HepG2 (cell line): ENCODE results near the gene BMP8B. TPM values are rescaled to one million over a fixed set of nuclear protein-coding genes. Genes with fewer than 3 reads are reported as not detected.

Experiments
- ATAC-seq: fragments of 200-7000 bp; cut with Tn5 transposase; 3 replicates; pipeline ENCODE4 v1.9.1; 2020; ENCODE audit warnings: mild to moderate bottlenecking, moderate library complexity
- BruUV-seq: library from RNA; stranded (reverse); fragments of 400-500 nt; replicated peaks from 2 replicates; lab custom pipeline; 2021; lab: Mats Ljungman, UMichigan
- CTCF ChIA-PET: fragments of 300-600 bp; formaldehyde crosslinking; extraction: SDS; loops from one replicate; lab custom pipeline; 2021; ENCODE audit warnings: low total read pairs, inconsistent platforms, low intra/inter-chr PET ratio; lab: Yijun Ruan, JAX
- POLR2A ChIA-PET: fragments of 350-600 bp; sonication (Branson Sonifier 250); formaldehyde crosslinking; loops from one replicate; lab custom pipeline; 2020; ENCODE audit warnings: antibody characterized with exemption, inconsistent platforms; lab: Yijun Ruan, JAX
- DNase-seq: peaks from one replicate; pipeline ENCODE4 v3.0.0-alpha.2; 2015; ENCODE audit warnings: low spot score
- FAIRE-seq: peaks from 3 replicates; lab custom pipeline; 2011; peaks lifted over from hg19 to GRCh38; lab: Jason Lieb, UNC
- H2AFZ ChIP-seq: one replicate; pipeline ENCODE4 v1.6.1; 2011; ENCODE audit warnings: low read length, inconsistent platforms
- H3K27ac ChIP-seq: fragments of 300-600 bp; 3 replicates; pipeline ENCODE4 v1.8.0; 2011; ENCODE audit warnings: mixed run types, mild to moderate bottlenecking, mixed read lengths, low read length, inconsistent platforms; ENCODE audit not compliant: insufficient read depth; ENCODE audit errors: extremely low read length
- H3K27me3 ChIP-seq, 2 experiments: fragments of 200-600 bp in 1 of 2; 2 replicates in 1 of 2; 3 replicates in 1 of 2; pipeline versions ENCODE4 v1.6.0 to v1.8.0; 2011; ENCODE audit warnings: low read length in 2 of 2, mild to moderate bottlenecking in 2 of 2, moderate library complexity in 2 of 2, inconsistent platforms in 1 of 2; ENCODE audit not compliant: insufficient read depth in 2 of 2, control insufficient read depth in 1 of 2
- H3K36me3 ChIP-seq, 2 experiments: fragments of 200-600 bp in 1 of 2; replicated peaks in 1 of 2; 2 replicates in 1 of 2; 3 replicates in 1 of 2; pipeline versions ENCODE4 v1.5.1 to v1.8.0; 2011; ENCODE audit warnings: low read length in 2 of 2, inconsistent platforms in 1 of 2; ENCODE audit not compliant: insufficient read depth in 2 of 2, control insufficient read depth in 1 of 2
- H3K4me1 ChIP-seq: 2 replicates; pipeline ENCODE4 v1.5.1; 2012; ENCODE audit warnings: low read length, inconsistent platforms; ENCODE audit not compliant: insufficient read depth
- H3K4me2 ChIP-seq: 2 replicates; pipeline ENCODE4 v1.6.0; 2011; ENCODE audit warnings: low read depth, low read length, inconsistent platforms
- H3K4me3 ChIP-seq, 3 experiments: fragments of 200-600 bp in 1 of 3; sonication (generic), shearing (Covaris generic) in 1 of 3; replicated peaks in 1 of 3; 2 replicates each; pipeline ENCODE4 v1.5.1; 2011 to 2016; ENCODE audit warnings: low read length in 3 of 3, inconsistent platforms in 2 of 3, low read depth in 2 of 3, mild to moderate bottlenecking in 2 of 3, control low read depth in 1 of 3, mixed read lengths in 1 of 3; ENCODE audit not compliant: insufficient read depth in 1 of 3
- H3K79me2 ChIP-seq: one replicate; pipeline ENCODE4 v1.6.1; 2011; ENCODE audit warnings: low read length, inconsistent platforms; ENCODE audit not compliant: insufficient read depth
- H3K9ac ChIP-seq: 2 replicates; pipeline ENCODE4 v1.6.0; 2011; ENCODE audit warnings: mild to moderate bottlenecking, low read depth, low read length, inconsistent platforms; ENCODE audit not compliant: insufficient read depth
- H3K9me3 ChIP-seq: 2 replicates; pipeline ENCODE4 v1.5.1; 2012; ENCODE audit warnings: mild to moderate bottlenecking, low read length
- H4K20me1 ChIP-seq: 2 replicates; pipeline ENCODE4 v1.6.0; 2011; ENCODE audit warnings: inconsistent platforms, mild to moderate bottlenecking, low read length, moderate library complexity; ENCODE audit not compliant: insufficient read depth
- ATF7-NPFF ChIP-seq: sonication (generic); formaldehyde crosslinking; IDR thresholded peaks from 2 replicates; pipeline ENCODE4 v1.8.1; 2023; ENCODE audit warnings: mild to moderate bottlenecking, low read depth, missing genetic modification reagents, moderate library complexity
- KDM6A ChIP-seq: IDR thresholded peaks from 2 replicates; pipeline ENCODE4 v1.6.1; 2016; ENCODE audit warnings: low read depth
- KLF9 ChIP-seq: IDR thresholded peaks from 2 replicates; pipeline ENCODE4 v1.6.1; 2016; ENCODE audit warnings: low read depth
- NFYB ChIP-seq: sonication (generic); formaldehyde crosslinking; IDR thresholded peaks from 2 replicates; pipeline ENCODE4 v1.4.0; 2020; ENCODE audit warnings: missing genetic modification reagents
- RELA ChIP-seq: sonication (generic); formaldehyde crosslinking; IDR thresholded peaks from 2 replicates; pipeline ENCODE4 v1.4.0; 2020; ENCODE audit warnings: missing genetic modification reagents
- ZNF12 ChIP-seq: sonication (generic); formaldehyde crosslinking; IDR thresholded peaks from 2 replicates; pipeline ENCODE4 v1.5.0; 2020; ENCODE audit warnings: missing genetic modification reagents
- ZNF274 ChIP-seq: sonication (generic); formaldehyde crosslinking; IDR thresholded peaks from 2 replicates; pipeline ENCODE4 v1.5.1; 2020; ENCODE audit warnings: mild to moderate bottlenecking, missing genetic modification reagents
- ZNF709 ChIP-seq: sonication (generic); formaldehyde crosslinking; IDR thresholded peaks from 2 replicates; pipeline ENCODE4 v1.5.0; 2020; ENCODE audit warnings: mild to moderate bottlenecking, missing genetic modification reagents
- WGBS: methylation state at CpG from one replicate; pipeline ENCODE4 v1.1.6; 2017; ENCODE audit warnings: low lambda C conversion rate; 5-methylcytosine and 5-hydroxymethylcytosine counted together
- in situ Hi-C: cut with HindIII; loops from 2 replicates; pipeline ENCODE4 v1.10.0; 2017; ENCODE audit warnings: low pct_unique_long_range_greater_than_20kb; ENCODE audit not compliant: extremely low pct_ligation_motif_present
- intact Hi-C: fragments of 100-400 bp; cut with micrococcal nuclease; formaldehyde crosslinking; loops from one replicate; pipeline ENCODE4 v1.10.0; 2022; ENCODE audit not compliant: unreplicated experiment
- polyA plus RNA-seq, 8 experiments: library from polyadenylated mRNA; depleted of rRNA in 3 of 8; stranded (reverse) in 7 of 8; unstranded in 1 of 8; fragments of >200 nt; fragmentation: Illumina TruSeq in 4 of 8; extraction: Trizol in 4 of 8; gene quantifications; 2 replicates each; pipeline versions ENCODE4 v1.2.1 to v1.2.3, GENCODE V29; 2011 to 2016; ENCODE audit warnings: low read depth in 4 of 8, missing spikeins in 1 of 8, mixed read lengths in 1 of 8; ENCODE audit not compliant: insufficient read depth in 1 of 8
- total RNA-seq, 5 experiments: library from RNA; depleted of rRNA; stranded (reverse); fragments of >200 nt; fragmentation: Illumina TruSeq; extraction: Trizol; gene quantifications; 2 replicates each; pipeline ENCODE4 v1.2.3, GENCODE V29; 2016; ENCODE audit warnings: low read depth in 1 of 5
- TF ChIP-seq, protein P1 (sequence below): sonication (generic); formaldehyde crosslinking; IDR thresholded peaks from 2 replicates; pipeline ENCODE4 v1.4.0; 2020; ENCODE audit warnings: missing genetic modification reagents

Gene BMP8B
- total and polyA plus RNA-seq, 2 of the 13 experiments (the other 11 are each of a cell fraction or from before 2014, with no cell fraction given), result 0.29 to 0.41 TPM

DNA sequence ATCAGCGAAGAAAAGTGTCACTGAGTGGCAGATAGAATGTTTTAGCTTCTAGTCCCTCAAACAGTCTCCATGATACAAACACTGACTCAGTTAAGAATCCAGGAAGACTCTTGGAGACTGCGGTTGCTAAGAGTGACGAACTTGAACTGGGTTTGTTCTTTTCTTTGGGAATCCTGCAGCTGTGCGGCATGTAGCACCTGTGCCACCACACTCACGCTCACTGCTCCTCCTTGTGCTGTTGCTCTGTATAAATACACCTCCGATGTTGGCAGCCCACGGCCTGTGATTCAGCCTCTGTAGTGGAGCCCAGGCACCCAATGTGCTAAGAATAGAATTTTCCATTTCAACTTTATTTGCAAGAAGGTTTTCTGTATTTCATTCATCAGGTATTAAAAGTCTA is 55.5 kb downstream of the BMP8B start:
- in situ Hi-C loops (no loop called here), intact Hi-C loops (no loop called here)
- no peaks in the 10 kb centered on the region for H3K9me3 ChIP-seq
- H4K20me1 ChIP-seq, result no peaks in the 10 kb centered on the region
- FAIRE-seq (no peak), ATAC-seq (no peak), DNase-seq (no peak)
- H3K9ac ChIP-seq, result no peak overlapping the region
- H2AFZ ChIP-seq, result no peak overlapping the region
- H3K4me1 ChIP-seq, result peaks cover 13% of the 10 kb centered on the region
- H3K36me3 ChIP-seq, result no peaks in the 10 kb centered on the region
- TF ChIP-seq KDM6A (CRISPR knock-in tag) (no peak), ZNF274 (no peak), ZNF709 (CRISPR knock-in tag) (no peak), RELA (CRISPR knock-in tag) (no peak), ATF7-NPFF (CRISPR knock-in tag) (no peak), NFYB (CRISPR knock-in tag) (no peak)
- TF ChIP-seq, protein P1, sequence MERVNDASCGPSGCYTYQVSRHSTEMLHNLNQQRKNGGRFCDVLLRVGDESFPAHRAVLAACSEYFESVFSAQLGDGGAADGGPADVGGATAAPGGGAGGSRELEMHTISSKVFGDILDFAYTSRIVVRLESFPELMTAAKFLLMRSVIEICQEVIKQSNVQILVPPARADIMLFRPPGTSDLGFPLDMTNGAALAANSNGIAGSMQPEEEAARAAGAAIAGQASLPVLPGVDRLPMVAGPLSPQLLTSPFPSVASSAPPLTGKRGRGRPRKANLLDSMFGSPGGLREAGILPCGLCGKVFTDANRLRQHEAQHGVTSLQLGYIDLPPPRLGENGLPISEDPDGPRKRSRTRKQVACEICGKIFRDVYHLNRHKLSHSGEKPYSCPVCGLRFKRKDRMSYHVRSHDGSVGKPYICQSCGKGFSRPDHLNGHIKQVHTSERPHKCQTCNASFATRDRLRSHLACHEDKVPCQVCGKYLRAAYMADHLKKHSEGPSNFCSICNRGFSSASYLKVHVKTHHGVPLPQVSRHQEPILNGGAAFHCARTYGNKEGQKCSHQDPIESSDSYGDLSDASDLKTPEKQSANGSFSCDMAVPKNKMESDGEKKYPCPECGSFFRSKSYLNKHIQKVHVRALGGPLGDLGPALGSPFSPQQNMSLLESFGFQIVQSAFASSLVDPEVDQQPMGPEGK (CRISPR knock-in tag), result no peak
- H3K4me3 ChIP-seq, result no peak overlapping the region
- H3K27ac ChIP-seq, result no peak overlapping the region
- no peak overlapping the region for H3K4me2 ChIP-seq
- 26% methylated on average over 6 of the region's 7 CpGs for WGBS
- BruUV-seq, result no TSS peak
- ChIA-PET CTCF (no interaction called here), POLR2A (no interaction called here)
- H3K79me2 ChIP-seq, result no peaks in the 10 kb centered on the region
- peaks cover 0 to 38% of the 10 kb centered on the region in 2 experiments; a peak in 2 of 5 replicates for H3K27me3 ChIP-seq

DNA sequence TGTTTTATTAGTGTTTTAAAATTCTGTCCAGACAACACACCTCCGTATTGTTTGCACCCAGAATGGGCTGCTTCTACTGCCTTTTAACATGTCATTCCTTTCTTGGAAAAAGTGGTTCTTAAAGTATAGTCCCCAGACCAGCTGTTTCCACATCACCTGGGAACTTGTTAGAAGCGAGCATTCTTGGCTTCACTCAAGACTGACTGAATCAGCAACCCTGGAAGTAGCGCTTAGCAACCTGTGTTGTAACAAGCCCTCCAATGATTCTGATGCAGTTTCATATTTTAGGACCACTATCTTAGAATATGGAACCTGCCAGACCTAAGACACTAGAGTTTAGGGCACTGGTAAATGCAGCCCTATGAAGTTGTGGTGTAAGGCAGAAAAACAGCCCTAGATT is 55.9 kb downstream of the BMP8B start:
- intact Hi-C loops, result no loop called here
- 6% methylated on average over 3 of the region's 3 CpGs for WGBS
- H3K4me1 ChIP-seq, result peaks cover 8% of the 10 kb centered on the region
- no peaks in the 10 kb centered on the region for H3K9me3 ChIP-seq
- in situ Hi-C loops, result no loop called here
- no peak for FAIRE-seq
- ChIA-PET POLR2A (no interaction called here), CTCF (no interaction called here)
- no peak for DNase-seq
- BruUV-seq, result no TSS peak
- H3K4me3 ChIP-seq, result no peak overlapping the region
- no peak overlapping the region for H2AFZ ChIP-seq
- H3K9ac ChIP-seq, result no peak overlapping the region
- H3K27me3 ChIP-seq, result peaks cover 2 to 42% of the 10 kb centered on the region in 2 experiments; a peak in 4 of 5 replicates
- no peaks in the 10 kb centered on the region for H3K36me3 ChIP-seq
- no peak for ATAC-seq
- no peaks in the 10 kb centered on the region for H3K79me2 ChIP-seq
- no peak for TF ChIP-seq ZNF12
- TF ChIP-seq KLF9 (CRISPR knock-in tag), result no peak
- no peak overlapping the region for H3K4me2 ChIP-seq
- no peak overlapping the region for H3K27ac ChIP-seq
- H4K20me1 ChIP-seq, result no peaks in the 10 kb centered on the region
